Neural progenitor cell (in vitro differentiated cells): ENCODE data around the gene CAPN11.

Source experiments
- CTCF ChIP-seq: fragments of 200-600 bp; sonication (generic); IDR thresholded peaks from 2 replicates; pipeline ENCODE4 v1.5.1; 2017; ENCODE audit warnings: antibody characterized with exemption, mild to moderate bottlenecking
- EZH2 ChIP-seq: fragments of 200-600 bp; sonication (generic); IDR thresholded peaks from 2 replicates; pipeline ENCODE4 v1.6.1; 2017; ENCODE audit warnings: antibody characterized with exemption, mild to moderate bottlenecking, moderate library complexity

DNA sequence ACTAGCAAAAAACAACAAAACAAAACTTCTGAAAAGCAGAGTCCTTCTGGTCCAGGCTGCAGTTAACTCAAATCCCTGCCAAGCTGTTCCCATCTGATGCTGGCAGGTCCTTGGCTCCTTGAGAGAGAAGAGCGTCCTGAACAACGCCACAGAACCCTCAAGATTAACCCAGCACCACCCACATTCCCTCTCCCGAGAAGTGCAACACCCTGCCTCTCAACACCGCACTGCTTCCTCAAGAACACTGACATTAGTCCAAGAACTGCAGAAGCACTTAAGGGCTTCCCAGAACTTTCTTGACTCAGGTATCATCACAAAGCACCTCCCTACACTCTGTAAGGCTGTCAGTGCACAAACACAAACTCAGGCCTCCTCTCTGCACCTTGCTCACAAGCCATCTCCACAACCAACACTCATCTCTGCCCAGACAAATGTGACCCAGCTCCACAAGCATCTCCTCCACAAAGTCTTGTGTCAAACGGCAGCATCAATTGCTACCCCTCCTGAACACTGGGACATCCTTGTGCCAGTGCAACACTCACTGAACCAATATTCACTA, 38.8 kb upstream of the CAPN11 start:
- TF ChIP-seq CTCF, result no peak
- no peak for TF ChIP-seq EZH2
